ENCODE data around the gene CRB1.

The CRB1 gene

GRCh38 chr1:197355248-197355995, 87.4 kb downstream of the CRB1 start:
- H3K4me1 ChIP-seq (ENCODE audit: control insufficient read depth, insufficient read depth, low read length): no peaks in the 10 kb centered on the region
- H3K4me3 ChIP-seq (ENCODE audit: low read depth, low read length): no peak overlapping the region
- no peak overlapping the region for H3K9ac ChIP-seq (ENCODE audit: low read depth, low read length)
- H3K9me3 ChIP-seq (ENCODE audit: control insufficient read depth, insufficient read depth, low read length): no peaks in the 10 kb centered on the region
- H3K27me3 ChIP-seq (ENCODE audit: control insufficient read depth, insufficient read depth, low read length): no peaks in the 10 kb centered on the region
- no peaks in the 10 kb centered on the region for H3K36me3 ChIP-seq (ENCODE audit: control insufficient read depth, insufficient read depth, low read length)

GRCh38 chr1:197356723-197357533, 88.9 kb downstream of the CRB1 start:
- H3K27me3 ChIP-seq (ENCODE audit: control insufficient read depth, insufficient read depth, low read length): no peaks in the 10 kb centered on the region
- H3K4me1 ChIP-seq (ENCODE audit: control insufficient read depth, insufficient read depth, low read length): no peaks in the 10 kb centered on the region
- H3K9me3 ChIP-seq (ENCODE audit: control insufficient read depth, insufficient read depth, low read length): no peaks in the 10 kb centered on the region
- no peak overlapping the region for H3K4me3 ChIP-seq (ENCODE audit: low read depth, low read length)
- H3K36me3 ChIP-seq (ENCODE audit: control insufficient read depth, insufficient read depth, low read length): no peaks in the 10 kb centered on the region
- no peak overlapping the region for H3K9ac ChIP-seq (ENCODE audit: low read depth, low read length)

GRCh38 chr1:197358959-197359358, 90.9 kb downstream of the CRB1 start:
- Histone ChIP-seq H3K9ac (ENCODE audit: low read depth, low read length) (no peak overlapping the region), H3K4me3 (ENCODE audit: low read depth, low read length) (no peak overlapping the region), H3K27me3 (ENCODE audit: control insufficient read depth, insufficient read depth, low read length) (no peaks in the 10 kb centered on the region), H3K36me3 (ENCODE audit: control insufficient read depth, insufficient read depth, low read length) (no peaks in the 10 kb centered on the region), H3K4me1 (ENCODE audit: control insufficient read depth, insufficient read depth, low read length) (no peaks in the 10 kb centered on the region), H3K9me3 (ENCODE audit: control insufficient read depth, insufficient read depth, low read length) (no peaks in the 10 kb centered on the region)

GRCh38 chr1:197360068-197360467, 92.0 kb downstream of the CRB1 start:
- H3K4me3 ChIP-seq (ENCODE audit: low read depth, low read length): no peak overlapping the region
- H3K27me3 ChIP-seq (ENCODE audit: control insufficient read depth, insufficient read depth, low read length): no peaks in the 10 kb centered on the region
- no peaks in the 10 kb centered on the region for H3K4me1 ChIP-seq (ENCODE audit: control insufficient read depth, insufficient read depth, low read length)
- no peak overlapping the region for H3K9ac ChIP-seq (ENCODE audit: low read depth, low read length)
- no peaks in the 10 kb centered on the region for H3K9me3 ChIP-seq (ENCODE audit: control insufficient read depth, insufficient read depth, low read length)
- H3K36me3 ChIP-seq (ENCODE audit: control insufficient read depth, insufficient read depth, low read length): no peaks in the 10 kb centered on the region

GRCh38 chr1:197362871-197363270, 94.8 kb downstream of the CRB1 start:
- Histone ChIP-seq H3K27me3 (ENCODE audit: control insufficient read depth, insufficient read depth, low read length) (no peaks in the 10 kb centered on the region), H3K36me3 (ENCODE audit: control insufficient read depth, insufficient read depth, low read length) (no peaks in the 10 kb centered on the region), H3K9me3 (ENCODE audit: control insufficient read depth, insufficient read depth, low read length) (no peaks in the 10 kb centered on the region), H3K4me1 (ENCODE audit: control insufficient read depth, insufficient read depth, low read length) (no peaks in the 10 kb centered on the region), H3K9ac (ENCODE audit: low read depth, low read length) (no peak overlapping the region), H3K4me3 (ENCODE audit: low read depth, low read length) (no peak overlapping the region)

- no peak overlapping the region for H3K9ac ChIP-seq (ENCODE audit: low read depth, low read length)
- no peaks in the 10 kb centered on the region for H3K4me1 ChIP-seq (ENCODE audit: control insufficient read depth, insufficient read depth, low read length)
- H3K36me3 ChIP-seq (ENCODE audit: control insufficient read depth, insufficient read depth, low read length): no peaks in the 10 kb centered on the region
- no peaks in the 10 kb centered on the region for H3K27me3 ChIP-seq (ENCODE audit: control insufficient read depth, insufficient read depth, low read length)
- H3K4me3 ChIP-seq (ENCODE audit: low read depth, low read length): no peak overlapping the region
- H3K9me3 ChIP-seq (ENCODE audit: control insufficient read depth, insufficient read depth, low read length): no peaks in the 10 kb centered on the region
These were observed 95.8 kb downstream of the CRB1 start for GRCh38 chr1:197363855-197364254.

- Histone ChIP-seq H3K4me1 (ENCODE audit: control insufficient read depth, insufficient read depth, low read length) (no peaks in the 10 kb centered on the region), H3K4me3 (ENCODE audit: low read depth, low read length) (no peak overlapping the region), H3K9me3 (ENCODE audit: control insufficient read depth, insufficient read depth, low read length) (no peaks in the 10 kb centered on the region), H3K9ac (ENCODE audit: low read depth, low read length) (no peak overlapping the region), H3K36me3 (ENCODE audit: control insufficient read depth, insufficient read depth, low read length) (no peaks in the 10 kb centered on the region), H3K27me3 (ENCODE audit: control insufficient read depth, insufficient read depth, low read length) (no peaks in the 10 kb centered on the region)
These were observed 98.9 kb downstream of the CRB1 start for GRCh38 chr1:197366996-197367395.

GRCh38 chr1:197367627-197368026, 99.6 kb downstream of the CRB1 start:
- no peaks in the 10 kb centered on the region for H3K36me3 ChIP-seq (ENCODE audit: control insufficient read depth, insufficient read depth, low read length)
- no peaks in the 10 kb centered on the region for H3K4me1 ChIP-seq (ENCODE audit: control insufficient read depth, insufficient read depth, low read length)
- H3K27me3 ChIP-seq (ENCODE audit: control insufficient read depth, insufficient read depth, low read length): no peaks in the 10 kb centered on the region
- no peak overlapping the region for H3K9ac ChIP-seq (ENCODE audit: low read depth, low read length)
- H3K9me3 ChIP-seq (ENCODE audit: control insufficient read depth, insufficient read depth, low read length): no peaks in the 10 kb centered on the region
- H3K4me3 ChIP-seq (ENCODE audit: low read depth, low read length): no peak overlapping the region

GRCh38 chr1:197374428-197374827, 106.4 kb downstream of the CRB1 start:
- H3K9me3 ChIP-seq (ENCODE audit: control insufficient read depth, insufficient read depth, low read length): no peaks in the 10 kb centered on the region
- H3K36me3 ChIP-seq (ENCODE audit: control insufficient read depth, insufficient read depth, low read length): no peaks in the 10 kb centered on the region
- no peaks in the 10 kb centered on the region for H3K4me1 ChIP-seq (ENCODE audit: control insufficient read depth, insufficient read depth, low read length)
- no peak overlapping the region for H3K4me3 ChIP-seq (ENCODE audit: low read depth, low read length)
- H3K27me3 ChIP-seq (ENCODE audit: control insufficient read depth, insufficient read depth, low read length): no peaks in the 10 kb centered on the region
- no peak overlapping the region for H3K9ac ChIP-seq (ENCODE audit: low read depth, low read length)

- Histone ChIP-seq H3K4me1 (ENCODE audit: control insufficient read depth, insufficient read depth, low read length) (no peaks in the 10 kb centered on the region), H3K4me3 (ENCODE audit: low read depth, low read length) (no peak overlapping the region), H3K36me3 (ENCODE audit: control insufficient read depth, insufficient read depth, low read length) (no peaks in the 10 kb centered on the region), H3K27me3 (ENCODE audit: control insufficient read depth, insufficient read depth, low read length) (no peaks in the 10 kb centered on the region), H3K9me3 (ENCODE audit: control insufficient read depth, insufficient read depth, low read length) (no peaks in the 10 kb centered on the region), H3K9ac (ENCODE audit: low read depth, low read length) (no peak overlapping the region)
These were observed 116.4 kb downstream of the CRB1 start for GRCh38 chr1:197384471-197384870.

- Histone ChIP-seq H3K9ac (ENCODE audit: low read depth, low read length) (no peak overlapping the region), H3K36me3 (ENCODE audit: control insufficient read depth, insufficient read depth, low read length) (no peaks in the 10 kb centered on the region), H3K27me3 (ENCODE audit: control insufficient read depth, insufficient read depth, low read length) (no peaks in the 10 kb centered on the region), H3K9me3 (ENCODE audit: control insufficient read depth, insufficient read depth, low read length) (no peaks in the 10 kb centered on the region), H3K4me3 (ENCODE audit: low read depth, low read length) (no peak overlapping the region), H3K4me1 (ENCODE audit: control insufficient read depth, insufficient read depth, low read length) (no peaks in the 10 kb centered on the region)
These were observed 120.7 kb downstream of the CRB1 start for GRCh38 chr1:197388801-197389200.

GRCh38 chr1:197390856-197391255, 122.8 kb downstream of the CRB1 start:
- no peaks in the 10 kb centered on the region for H3K27me3 ChIP-seq (ENCODE audit: control insufficient read depth, insufficient read depth, low read length)
- H3K4me3 ChIP-seq (ENCODE audit: low read depth, low read length): no peak overlapping the region
- no peaks in the 10 kb centered on the region for H3K9me3 ChIP-seq (ENCODE audit: control insufficient read depth, insufficient read depth, low read length)
- H3K36me3 ChIP-seq (ENCODE audit: control insufficient read depth, insufficient read depth, low read length): no peaks in the 10 kb centered on the region
- no peak overlapping the region for H3K9ac ChIP-seq (ENCODE audit: low read depth, low read length)
- H3K4me1 ChIP-seq (ENCODE audit: control insufficient read depth, insufficient read depth, low read length): no peaks in the 10 kb centered on the region
